ENCODE results near the gene PLXNA3.

The PLXNA3 gene

GRCh38 chrX:154435171-154435733, 22.8 kb upstream of the PLXNA3 start:
- DNase-seq (ENCODE audit: low read depth in 2 of 2), result no peak

GRCh38 chrX:154436374-154436982, 21.6 kb upstream of the PLXNA3 start:
- no peak for DNase-seq (ENCODE audit: low read depth in 2 of 2)

- no peak for DNase-seq (ENCODE audit: low read depth in 2 of 2)
Observed at GRCh38 chrX:154436983-154437752, 20.9 kb upstream of the PLXNA3 start, which contains the start of gene GDI1. Gene GDI1, plus strand, starts transcription at chrX:154437154. Its CDS starts 101 bp downstream, at chrX:154437255.

GRCh38 chrX:154437971-154438893, 19.8 kb upstream of the PLXNA3 start:
- no peak for DNase-seq (ENCODE audit: low read depth in 2 of 2)

GRCh38 chrX:154439841-154440240, 18.2 kb upstream of the PLXNA3 start:
- no peak for DNase-seq (ENCODE audit: low read depth in 2 of 2)

- no peak for DNase-seq (ENCODE audit: low read depth in 2 of 2)
Observed at GRCh38 chrX:154440623-154441357, 17.3 kb upstream of the PLXNA3 start.

GRCh38 chrX:154441564-154441963, 16.5 kb upstream of the PLXNA3 start:
- DNase-seq (ENCODE audit: low read depth in 2 of 2), result no peak

- DNase-seq (ENCODE audit: low read depth in 2 of 2), result no peak
Observed at GRCh38 chrX:154441984-154442707, 15.9 kb upstream of the PLXNA3 start.

GRCh38 chrX:154443479-154443910, 14.6 kb upstream of the PLXNA3 start:
- no peak for DNase-seq (ENCODE audit: low read depth in 2 of 2)

- peak in 1 of 2 donors; percentile 35 for DNase-seq (ENCODE audit: low read depth in 2 of 2)
Observed at GRCh38 chrX:154443992-154444754, 13.9 kb upstream of the PLXNA3 start, which contains the start of gene FAM50A. Gene FAM50A, plus strand, starts transcription at chrX:154444141. Its CDS starts 95 bp downstream, at chrX:154444236.

GRCh38 chrX:154444755-154445246, 13.3 kb upstream of the PLXNA3 start:
- no peak for DNase-seq (ENCODE audit: low read depth in 2 of 2)

GRCh38 chrX:154445776-154446175, 12.3 kb upstream of the PLXNA3 start:
- DNase-seq (ENCODE audit: low read depth in 2 of 2), result no peak

GRCh38 chrX:154446430-154446829, 11.7 kb upstream of the PLXNA3 start:
- DNase-seq (ENCODE audit: low read depth in 2 of 2), result no peak

GRCh38 chrX:154448484-154448883, 9.6 kb upstream of the PLXNA3 start:
- DNase-seq (ENCODE audit: low read depth in 2 of 2), result no peak

- DNase-seq (ENCODE audit: low read depth in 2 of 2), result no peak
Observed at GRCh38 chrX:154449618-154450017, 8.5 kb upstream of the PLXNA3 start.

- no peak for DNase-seq (ENCODE audit: low read depth in 2 of 2)
Observed at GRCh38 chrX:154450312-154450711, 7.8 kb upstream of the PLXNA3 start.

GRCh38 chrX:154452823-154453222, 5.3 kb upstream of the PLXNA3 start:
- DNase-seq (ENCODE audit: low read depth in 2 of 2), result no peak

- no peak for DNase-seq (ENCODE audit: low read depth in 2 of 2)
Observed at GRCh38 chrX:154457491-154458115, 478 bp upstream of the PLXNA3 start.
